ENCODE data around the gene HPN.

DNA sequence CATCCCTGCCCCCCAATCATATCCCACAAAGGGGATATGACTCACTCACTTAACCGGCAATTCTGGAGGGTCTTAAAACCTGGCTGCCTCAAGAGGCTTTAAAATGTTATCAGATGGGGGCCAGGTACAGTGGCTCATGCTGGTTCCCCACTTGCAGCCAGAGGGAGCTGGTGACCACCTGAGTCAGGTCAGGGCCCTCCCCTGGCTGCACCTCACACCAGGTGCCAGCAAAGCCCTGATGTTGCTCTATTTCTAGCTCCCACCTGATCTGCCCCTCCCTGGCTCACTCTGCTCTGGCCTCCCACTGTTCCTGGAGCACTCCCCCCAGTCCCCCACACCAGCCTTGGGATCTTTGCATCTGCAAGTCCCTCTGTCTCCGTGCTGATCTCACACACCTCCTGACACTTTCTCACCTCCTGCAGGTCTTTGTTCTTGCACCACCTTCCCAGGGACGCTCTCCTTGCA lies 14.2 kb downstream of the HPN start:
- TF ChIP-seq CTCF (IDR thresholded peaks at IDR 0.05; ENCODE audit: extremely low read depth in 1 of 2, insufficient read depth in 1 of 2, low read depth in 1 of 2, low read length in 2 of 2) (no peak), POLR2AphosphoS5 (IDR thresholded peaks at IDR 0.05; ENCODE audit: insufficient read depth, low read depth, low read length) (no peak)
